K562 (cell line): ENCODE results near the gene YTHDC1. TPM values are rescaled to one million over a fixed set of nuclear protein-coding genes. Genes with fewer than 3 reads are reported as not detected.

Source experiments
- BCLAF1 ChIP-seq, 2 experiments: fragments of 450-650 bp in 1 of 2; IDR thresholded peaks; 2 replicates each; pipeline ENCODE4 v1.6.1; 2011 to 2017; ENCODE audit warnings: low read depth in 2 of 2, antibody characterized with exemption in 1 of 2, borderline replicate concordance in 1 of 2, low read length in 1 of 2, mild to moderate bottlenecking in 1 of 2, mixed read lengths in 1 of 2; ENCODE audit not compliant: control insufficient read depth in 1 of 2
- CCNT2 ChIP-seq: IDR thresholded peaks from 2 replicates; pipeline ENCODE4 v1.6.1; 2011; ENCODE audit warnings: borderline replicate concordance, low read depth, mild to moderate bottlenecking, moderate library complexity, mixed read lengths, low read length; ENCODE audit not compliant: insufficient read length; ENCODE audit errors: extremely low read depth
- KDM4B ChIP-seq, 2 experiments: fragments of 450-650 bp in 1 of 2; sonication (generic) in 1 of 2; IDR thresholded peaks; 2 replicates each; pipeline ENCODE4 v1.6.1; 2016 to 2017; ENCODE audit warnings: borderline replicate concordance in 2 of 2, antibody characterized with exemption in 1 of 2, low read depth in 1 of 2, mild to moderate bottlenecking in 1 of 2
- NEUROD1 ChIP-seq: fragments of 150-350 bp; IDR thresholded peaks from 2 replicates; pipeline ENCODE4 v1.6.1; 2014; ENCODE audit warnings: borderline replicate concordance, low read length, low read depth; ENCODE audit not compliant: partially characterized antibody
- NFIX ChIP-seq: fragments of 250-450 bp; sonication (Bioruptor Pico); IDR thresholded peaks from 2 replicates; pipeline ENCODE4 v1.4.0; 2020; ENCODE audit warnings: low read depth, mild to moderate bottlenecking, moderate library complexity
- NR4A1 ChIP-seq, 2 experiments: fragments of 250-450 bp in 1 of 2; fragments of 450-650 bp in 1 of 2; sonication (Bioruptor Pico) in 1 of 2; IDR thresholded peaks; 2 replicates each; pipeline versions ENCODE4 v1.4.0 to v1.6.1; 2016 to 2020; ENCODE audit warnings: mild to moderate bottlenecking in 2 of 2, missing compliant biosample characterization in 1 of 2, missing genetic modification characterization in 1 of 2, moderate library complexity in 1 of 2
- POLR2A ChIP-seq: fragments of 450-650 bp; conservative IDR thresholded peaks from 2 replicates; pipeline ENCODE4 v1.6.1; 2016
- PPARD ChIP-seq: fragments of 250-450 bp; sonication (Bioruptor Pico); IDR thresholded peaks from 2 replicates; pipeline ENCODE4 v1.8.0; 2022; ENCODE audit warnings: inconsistent platforms, mild to moderate bottlenecking, moderate library complexity
- SAP30 ChIP-seq: fragments of 200-600 bp; sonication (generic); IDR thresholded peaks from 2 replicates; pipeline ENCODE4 v1.6.1; 2012; ENCODE audit warnings: borderline replicate concordance, low read depth, mild to moderate bottlenecking, moderate library complexity, low read length, control low read depth, inconsistent platforms; ENCODE audit not compliant: insufficient read depth, poor library complexity, severe bottlenecking
- SFPQ ChIP-seq: fragments of 200-400 bp; formaldehyde crosslinking; IDR thresholded peaks from 2 replicates; pipeline ENCODE4 v1.6.1; 2017; ENCODE audit warnings: mild to moderate bottlenecking, low read depth, low read length, moderate library complexity
- TAF1 ChIP-seq: IDR thresholded peaks from 2 replicates; pipeline ENCODE4 v1.6.1; 2011; ENCODE audit warnings: mild to moderate bottlenecking, low read length, moderate library complexity; ENCODE audit not compliant: insufficient read depth, control insufficient read depth, severe bottlenecking; ENCODE audit errors: extremely low read depth
- TBL1XR1 ChIP-seq, 2 experiments: IDR thresholded peaks; 2 replicates each; pipeline ENCODE4 v1.6.1; 2012; ENCODE audit warnings: improper control_type of control experiment in 2 of 2, low read length in 2 of 2, mild to moderate bottlenecking in 1 of 2
- TSHZ1 ChIP-seq: fragments of 250-450 bp; sonication (Bioruptor Pico); IDR thresholded peaks from 2 replicates; pipeline ENCODE4 v1.4.0; 2020; ENCODE audit warnings: mild to moderate bottlenecking, moderate library complexity
- ZC3H8 ChIP-seq: fragments of 450-650 bp; IDR thresholded peaks from 2 replicates; pipeline ENCODE4 v1.6.1; 2017
- ZFX ChIP-seq: sonication (generic); formaldehyde crosslinking; IDR thresholded peaks from 2 replicates; pipeline ENCODE4 v1.8.0; 2022; ENCODE audit warnings: mild to moderate bottlenecking, missing genetic modification reagents, moderate library complexity
- ZNF253 ChIP-seq: fragments of 250-450 bp; sonication (Bioruptor Pico); conservative IDR thresholded peaks from 2 replicates; pipeline ENCODE4 v1.6.1; 2021; ENCODE audit warnings: mild to moderate bottlenecking
- ZNF436 ChIP-seq: fragments of 250-450, 450-650 bp; sonication (Bioruptor Pico); formaldehyde crosslinking; IDR thresholded peaks from 2 replicates; pipeline ENCODE4 v1.7.0; 2020; ENCODE audit warnings: mild to moderate bottlenecking
- polyA plus RNA-seq, 8 experiments: library from polyadenylated mRNA; depleted of rRNA in 4 of 8; stranded (reverse) in 5 of 8; unstranded in 3 of 8; fragments of >200 nt; fragmentation: Nextera tagmentation in 2 of 8; fragmentation: Illumina TruSeq in 1 of 8; extraction: Ambion mirVana in 2 of 8; extraction: Trizol in 1 of 8; gene quantifications; 2 replicates each; pipeline versions ENCODE4 v1.2.1 to v1.2.3, GENCODE V29; 2011 to 2014; ENCODE audit warnings: inconsistent platforms in 1 of 8, missing spikeins in 1 of 8
- total RNA-seq, 7 experiments: library from RNA; depleted of rRNA in 6 of 7; stranded (reverse); fragments of >200 nt in 6 of 7; fragmentation: Illumina TruSeq in 2 of 7; extraction: Trizol in 2 of 7; gene quantifications; 2 replicates each; pipeline versions ENCODE4 v1.2.1 to v1.2.3, GENCODE V29; 2011 to 2021; ENCODE audit warnings: low replicate concordance in 1 of 7

Gene YTHDC1
- total and polyA plus RNA-seq, 9 of the 15 experiments (the other 6 are each of a cell fraction or from before 2014, with no cell fraction given), result 9.8 to 65.4 (median 51.7) TPM

GRCh38 chr4:68349649-68350360, at the start of gene YTHDC1 (continued):
- TF ChIP-seq SFPQ (0 out of 2 replicates have a peak, but pooled peaks have one; percentile 64), NFIX (no peak), ZFX (CRISPR knock-in tag) (peak; percentile 96), KDM4B (IDR thresholded peaks at IDR 0.05; ENCODE audit: borderline replicate concordance in 2 of 2, low read depth in 1 of 2) (no peak), ZNF436 (CRISPR knock-in tag) (no peak), CCNT2 (peak; percentile 38), NR4A1 (CRISPR knock-in tag; IDR thresholded peaks at IDR 0.05) (0 out of 2 replicates have a peak, but pooled peaks have one; percentile 15), NR4A1 (tag; IDR thresholded peaks at IDR 0.05) (no peak), PPARD (CRISPR knock-in tag) (no peak), ZNF253 (no peak), TAF1 (peak; percentile 74), NEUROD1 (peak; percentile 62), BCLAF1 (IDR thresholded peaks at IDR 0.05; ENCODE audit: borderline replicate concordance in 1 of 2, control insufficient read depth in 1 of 2, low read depth in 2 of 2, low read length in 1 of 2) (no peak), SAP30 (peak; percentile 69), ZC3H8 (no peak), POLR2A (peak; percentile 96), TBL1XR1 (IDR thresholded peaks at IDR 0.05; ENCODE audit: low read length in 2 of 2) (peak; percentile 13 to 64; a peak in 1 of 4 replicates), TSHZ1 (CRISPR knock-in tag) (no peak)
